ENCODE data around the gene WDR1. TPM values are rescaled to one million over a fixed set of nuclear protein-coding genes. Genes with fewer than 3 reads are reported as not detected.

The WDR1 gene
- total and polyA plus RNA-seq, 2 of the 13 experiments (the other 11 are each of a cell fraction or from before 2014, with no cell fraction given), result 106 to 198 TPM

DNA sequence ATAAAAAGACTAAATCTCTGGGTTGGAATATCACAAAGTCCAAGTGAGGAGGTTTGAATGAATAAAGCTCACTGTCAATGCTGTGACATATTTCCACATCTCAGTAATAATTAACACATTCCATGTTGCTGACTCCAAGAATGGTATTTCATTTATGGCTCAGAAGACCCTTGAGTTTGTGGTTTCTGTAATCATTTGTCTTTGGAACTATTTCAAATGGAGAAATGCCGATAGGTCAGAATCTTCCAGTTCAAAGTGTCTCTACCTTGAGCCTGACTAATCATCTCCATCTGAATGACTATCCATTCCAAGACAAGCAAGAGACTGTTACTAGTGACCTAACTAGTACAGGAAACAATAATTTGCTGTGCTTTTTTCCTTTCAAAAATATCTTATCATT is 71.1 kb downstream of the WDR1 start (continued):
- TF ChIP-seq, protein P1, sequence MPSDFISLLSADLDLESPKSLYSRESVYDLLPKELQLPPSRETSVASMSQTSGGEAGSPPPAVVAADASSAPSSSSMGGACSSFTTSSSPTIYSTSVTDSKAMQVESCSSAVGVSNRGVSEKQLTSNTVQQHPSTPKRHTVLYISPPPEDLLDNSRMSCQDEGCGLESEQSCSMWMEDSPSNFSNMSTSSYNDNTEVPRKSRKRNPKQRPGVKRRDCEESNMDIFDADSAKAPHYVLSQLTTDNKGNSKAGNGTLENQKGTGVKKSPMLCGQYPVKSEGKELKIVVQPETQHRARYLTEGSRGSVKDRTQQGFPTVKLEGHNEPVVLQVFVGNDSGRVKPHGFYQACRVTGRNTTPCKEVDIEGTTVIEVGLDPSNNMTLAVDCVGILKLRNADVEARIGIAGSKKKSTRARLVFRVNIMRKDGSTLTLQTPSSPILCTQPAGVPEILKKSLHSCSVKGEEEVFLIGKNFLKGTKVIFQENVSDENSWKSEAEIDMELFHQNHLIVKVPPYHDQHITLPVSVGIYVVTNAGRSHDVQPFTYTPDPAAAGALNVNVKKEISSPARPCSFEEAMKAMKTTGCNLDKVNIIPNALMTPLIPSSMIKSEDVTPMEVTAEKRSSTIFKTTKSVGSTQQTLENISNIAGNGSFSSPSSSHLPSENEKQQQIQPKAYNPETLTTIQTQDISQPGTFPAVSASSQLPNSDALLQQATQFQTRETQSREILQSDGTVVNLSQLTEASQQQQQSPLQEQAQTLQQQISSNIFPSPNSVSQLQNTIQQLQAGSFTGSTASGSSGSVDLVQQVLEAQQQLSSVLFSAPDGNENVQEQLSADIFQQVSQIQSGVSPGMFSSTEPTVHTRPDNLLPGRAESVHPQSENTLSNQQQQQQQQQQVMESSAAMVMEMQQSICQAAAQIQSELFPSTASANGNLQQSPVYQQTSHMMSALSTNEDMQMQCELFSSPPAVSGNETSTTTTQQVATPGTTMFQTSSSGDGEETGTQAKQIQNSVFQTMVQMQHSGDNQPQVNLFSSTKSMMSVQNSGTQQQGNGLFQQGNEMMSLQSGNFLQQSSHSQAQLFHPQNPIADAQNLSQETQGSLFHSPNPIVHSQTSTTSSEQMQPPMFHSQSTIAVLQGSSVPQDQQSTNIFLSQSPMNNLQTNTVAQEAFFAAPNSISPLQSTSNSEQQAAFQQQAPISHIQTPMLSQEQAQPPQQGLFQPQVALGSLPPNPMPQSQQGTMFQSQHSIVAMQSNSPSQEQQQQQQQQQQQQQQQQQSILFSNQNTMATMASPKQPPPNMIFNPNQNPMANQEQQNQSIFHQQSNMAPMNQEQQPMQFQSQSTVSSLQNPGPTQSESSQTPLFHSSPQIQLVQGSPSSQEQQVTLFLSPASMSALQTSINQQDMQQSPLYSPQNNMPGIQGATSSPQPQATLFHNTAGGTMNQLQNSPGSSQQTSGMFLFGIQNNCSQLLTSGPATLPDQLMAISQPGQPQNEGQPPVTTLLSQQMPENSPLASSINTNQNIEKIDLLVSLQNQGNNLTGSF (CRISPR knock-in tag; IDR thresholded peaks at IDR 0.05), result no peak
- TF ChIP-seq, protein P2, sequence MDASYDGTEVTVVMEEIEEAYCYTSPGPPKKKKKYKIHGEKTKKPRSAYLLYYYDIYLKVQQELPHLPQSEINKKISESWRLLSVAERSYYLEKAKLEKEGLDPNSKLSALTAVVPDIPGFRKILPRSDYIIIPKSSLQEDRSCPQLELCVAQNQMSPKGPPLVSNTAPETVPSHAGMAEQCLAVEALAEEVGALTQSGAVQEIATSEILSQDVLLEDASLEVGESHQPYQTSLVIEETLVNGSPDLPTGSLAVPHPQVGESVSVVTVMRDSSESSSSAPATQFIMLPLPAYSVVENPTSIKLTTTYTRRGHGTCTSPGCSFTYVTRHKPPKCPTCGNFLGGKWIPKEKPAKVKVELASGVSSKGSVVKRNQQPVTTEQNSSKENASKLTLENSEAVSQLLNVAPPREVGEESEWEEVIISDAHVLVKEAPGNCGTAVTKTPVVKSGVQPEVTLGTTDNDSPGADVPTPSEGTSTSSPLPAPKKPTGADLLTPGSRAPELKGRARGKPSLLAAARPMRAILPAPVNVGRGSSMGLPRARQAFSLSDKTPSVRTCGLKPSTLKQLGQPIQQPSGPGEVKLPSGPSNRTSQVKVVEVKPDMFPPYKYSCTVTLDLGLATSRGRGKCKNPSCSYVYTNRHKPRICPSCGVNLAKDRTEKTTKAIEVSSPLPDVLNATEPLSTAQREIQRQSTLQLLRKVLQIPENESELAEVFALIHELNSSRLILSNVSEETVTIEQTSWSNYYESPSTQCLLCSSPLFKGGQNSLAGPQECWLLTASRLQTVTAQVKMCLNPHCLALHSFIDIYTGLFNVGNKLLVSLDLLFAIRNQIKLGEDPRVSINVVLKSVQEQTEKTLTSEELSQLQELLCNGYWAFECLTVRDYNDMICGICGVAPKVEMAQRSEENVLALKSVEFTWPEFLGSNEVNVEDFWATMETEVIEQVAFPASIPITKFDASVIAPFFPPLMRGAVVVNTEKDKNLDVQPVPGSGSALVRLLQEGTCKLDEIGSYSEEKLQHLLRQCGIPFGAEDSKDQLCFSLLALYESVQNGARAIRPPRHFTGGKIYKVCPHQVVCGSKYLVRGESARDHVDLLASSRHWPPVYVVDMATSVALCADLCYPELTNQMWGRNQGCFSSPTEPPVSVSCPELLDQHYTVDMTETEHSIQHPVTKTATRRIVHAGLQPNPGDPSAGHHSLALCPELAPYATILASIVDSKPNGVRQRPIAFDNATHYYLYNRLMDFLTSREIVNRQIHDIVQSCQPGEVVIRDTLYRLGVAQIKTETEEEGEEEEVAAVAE (CRISPR knock-in tag; IDR thresholded peaks at IDR 0.05; ENCODE audit: borderline replicate concordance), result no peak
- TF ChIP-seq, protein P3, sequence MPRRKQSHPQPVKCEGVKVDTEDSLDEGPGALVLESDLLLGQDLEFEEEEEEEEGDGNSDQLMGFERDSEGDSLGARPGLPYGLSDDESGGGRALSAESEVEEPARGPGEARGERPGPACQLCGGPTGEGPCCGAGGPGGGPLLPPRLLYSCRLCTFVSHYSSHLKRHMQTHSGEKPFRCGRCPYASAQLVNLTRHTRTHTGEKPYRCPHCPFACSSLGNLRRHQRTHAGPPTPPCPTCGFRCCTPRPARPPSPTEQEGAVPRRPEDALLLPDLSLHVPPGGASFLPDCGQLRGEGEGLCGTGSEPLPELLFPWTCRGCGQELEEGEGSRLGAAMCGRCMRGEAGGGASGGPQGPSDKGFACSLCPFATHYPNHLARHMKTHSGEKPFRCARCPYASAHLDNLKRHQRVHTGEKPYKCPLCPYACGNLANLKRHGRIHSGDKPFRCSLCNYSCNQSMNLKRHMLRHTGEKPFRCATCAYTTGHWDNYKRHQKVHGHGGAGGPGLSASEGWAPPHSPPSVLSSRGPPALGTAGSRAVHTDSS (CRISPR knock-in tag; conservative IDR thresholded peaks at IDR 0.05), result no peak
- peak; percentile 57; the same call in 1 of the 2 replicates for TF ChIP-seq HNF4A (CRISPR knock-in tag; IDR thresholded peaks at IDR 0.05)
- TF ChIP-seq POLR2AphosphoS2 (IDR thresholded peaks at IDR 0.05; ENCODE audit: low read depth, low read length), result no peak
- no peak for TF ChIP-seq STAG1 (CRISPR knock-in tag; IDR thresholded peaks at IDR 0.05)
- no peak for TF ChIP-seq ZSCAN20 (CRISPR knock-in tag; IDR thresholded peaks at IDR 0.05; ENCODE audit: borderline replicate concordance)
- no peak for TF ChIP-seq MAFF (IDR thresholded peaks at IDR 0.05; ENCODE audit: low read depth, low read length)
- no peak for TF ChIP-seq EED (CRISPR knock-in tag; IDR thresholded peaks at IDR 0.05)
- no peak for TF ChIP-seq ZNF530 (CRISPR knock-in tag; IDR thresholded peaks at IDR 0.05; ENCODE audit: low read depth)
- TF ChIP-seq, protein P4, sequence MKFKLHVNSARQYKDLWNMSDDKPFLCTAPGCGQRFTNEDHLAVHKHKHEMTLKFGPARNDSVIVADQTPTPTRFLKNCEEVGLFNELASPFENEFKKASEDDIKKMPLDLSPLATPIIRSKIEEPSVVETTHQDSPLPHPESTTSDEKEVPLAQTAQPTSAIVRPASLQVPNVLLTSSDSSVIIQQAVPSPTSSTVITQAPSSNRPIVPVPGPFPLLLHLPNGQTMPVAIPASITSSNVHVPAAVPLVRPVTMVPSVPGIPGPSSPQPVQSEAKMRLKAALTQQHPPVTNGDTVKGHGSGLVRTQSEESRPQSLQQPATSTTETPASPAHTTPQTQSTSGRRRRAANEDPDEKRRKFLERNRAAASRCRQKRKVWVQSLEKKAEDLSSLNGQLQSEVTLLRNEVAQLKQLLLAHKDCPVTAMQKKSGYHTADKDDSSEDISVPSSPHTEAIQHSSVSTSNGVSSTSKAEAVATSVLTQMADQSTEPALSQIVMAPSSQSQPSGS (CRISPR knock-in tag; IDR thresholded peaks at IDR 0.05), result 0 out of 2 replicates have a peak, but pooled peaks have one; percentile 25
- TF ChIP-seq RCOR2 (CRISPR knock-in tag; IDR thresholded peaks at IDR 0.05), result 0 out of 2 replicates have a peak, but pooled peaks have one; percentile 32
- TF ChIP-seq ZBTB21 (CRISPR knock-in tag; IDR thresholded peaks at IDR 0.05), result 0 out of 2 replicates have a peak, but pooled peaks have one; percentile 23
- TF ChIP-seq, protein P5, sequence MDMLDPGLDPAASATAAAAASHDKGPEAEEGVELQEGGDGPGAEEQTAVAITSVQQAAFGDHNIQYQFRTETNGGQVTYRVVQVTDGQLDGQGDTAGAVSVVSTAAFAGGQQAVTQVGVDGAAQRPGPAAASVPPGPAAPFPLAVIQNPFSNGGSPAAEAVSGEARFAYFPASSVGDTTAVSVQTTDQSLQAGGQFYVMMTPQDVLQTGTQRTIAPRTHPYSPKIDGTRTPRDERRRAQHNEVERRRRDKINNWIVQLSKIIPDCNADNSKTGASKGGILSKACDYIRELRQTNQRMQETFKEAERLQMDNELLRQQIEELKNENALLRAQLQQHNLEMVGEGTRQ (IDR thresholded peaks at IDR 0.05; ENCODE audit: low read depth, low read length), result no peak
- TF ChIP-seq, protein P5 (CRISPR knock-in tag; IDR thresholded peaks at IDR 0.05; ENCODE audit: borderline replicate concordance), result no peak
